Activated naive CD4-positive, alpha-beta T cell treated with anti-CD3 and anti-CD28 coated beads, Interleukin-2, amount 50 U/mL, for 16 hours (primary cell): ENCODE measurements around the gene SLC7A7.
"Not testable (repeated sequence)": the region's sequence is repeated elsewhere in the genome, so short reads cannot be mapped to it uniquely, and the experiment has no call there.

Experiments
- DNase-seq: peaks from one replicate; pipeline ENCODE4 v3.0.0-alpha.2; 2020

The SLC7A7 gene

DNA sequence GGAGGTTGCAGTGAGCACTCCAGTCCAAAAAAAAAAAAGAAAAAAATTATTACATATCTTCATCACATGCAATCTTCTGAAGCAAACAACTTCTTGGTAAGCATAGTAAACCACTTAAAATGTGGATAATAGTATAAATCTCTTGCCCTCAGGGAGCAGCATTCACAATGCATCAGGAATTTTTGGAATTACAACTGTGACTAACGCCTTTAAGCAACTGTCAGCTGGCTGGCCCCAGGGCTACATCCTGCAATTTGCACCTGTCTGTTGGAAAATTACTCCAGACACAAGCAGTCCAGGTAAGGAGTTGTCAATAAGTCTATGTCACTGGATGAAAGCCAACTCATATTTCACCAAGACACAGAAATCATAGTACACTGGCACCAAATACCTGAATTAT, 5.5 kb upstream of the SLC7A7 start:
- DNase-seq: no peak

DNA sequence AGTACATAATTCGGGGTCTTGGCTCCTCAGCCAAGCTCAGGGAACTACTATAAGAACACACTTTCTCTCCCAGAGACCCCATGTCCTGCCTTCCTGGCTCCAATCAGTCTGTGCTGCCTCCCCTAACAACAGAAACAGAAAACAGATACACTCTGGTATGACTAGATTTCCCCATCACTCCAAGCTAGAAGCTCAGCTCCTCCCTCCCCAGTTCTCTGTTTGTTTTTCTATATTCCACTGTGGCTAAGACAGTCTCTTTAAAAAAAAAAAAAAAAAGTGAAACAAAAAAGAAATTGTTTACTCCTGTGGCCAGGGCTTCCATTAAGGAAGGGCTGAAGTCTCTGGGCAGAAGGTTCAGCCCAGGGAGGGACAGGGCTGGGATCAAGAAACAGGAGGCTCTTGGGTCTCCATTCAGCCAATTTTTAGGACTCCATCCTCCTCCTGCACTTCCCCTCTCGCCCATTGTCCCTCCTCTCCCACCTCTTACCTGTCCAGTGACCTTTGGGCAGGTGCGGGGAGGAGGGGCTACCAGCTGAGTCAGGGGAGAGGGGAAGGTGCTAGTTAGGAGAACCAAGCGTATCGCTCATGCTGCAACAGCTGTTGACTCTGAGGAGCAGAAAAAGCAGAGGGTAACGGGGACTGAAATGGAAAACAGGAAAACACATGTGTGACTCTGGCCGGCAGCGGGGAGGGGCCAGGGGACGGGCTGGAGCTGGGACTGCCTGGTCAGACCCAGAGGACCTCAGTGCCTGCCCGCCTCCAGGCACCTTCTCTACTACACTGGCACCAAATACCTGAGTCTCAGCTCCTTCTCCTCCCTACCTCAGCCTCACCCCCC, 4.1 kb upstream of the SLC7A7 start:
- DNase-seq: no peak

DNA sequence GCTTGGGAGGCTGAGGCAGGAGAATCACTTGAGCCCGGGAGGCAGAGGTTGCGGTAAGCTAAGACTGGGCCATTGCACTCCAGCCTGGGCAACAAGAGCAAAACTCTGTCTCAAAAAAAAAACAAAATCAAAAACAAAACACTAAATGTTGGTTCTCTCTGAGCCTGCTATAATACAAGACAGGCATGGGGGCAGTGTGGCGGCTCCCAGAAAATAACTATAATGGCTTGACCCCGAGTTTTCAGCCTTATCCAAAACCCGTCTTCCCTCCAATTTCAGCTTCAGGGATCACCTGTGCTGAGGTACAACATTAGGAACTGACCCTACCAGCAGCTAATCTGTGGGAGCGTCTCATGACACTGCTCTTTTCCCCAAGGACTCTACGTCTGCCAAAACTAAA, 862 bp downstream of the SLC7A7 start:
- DNase-seq: no peak

DNA sequence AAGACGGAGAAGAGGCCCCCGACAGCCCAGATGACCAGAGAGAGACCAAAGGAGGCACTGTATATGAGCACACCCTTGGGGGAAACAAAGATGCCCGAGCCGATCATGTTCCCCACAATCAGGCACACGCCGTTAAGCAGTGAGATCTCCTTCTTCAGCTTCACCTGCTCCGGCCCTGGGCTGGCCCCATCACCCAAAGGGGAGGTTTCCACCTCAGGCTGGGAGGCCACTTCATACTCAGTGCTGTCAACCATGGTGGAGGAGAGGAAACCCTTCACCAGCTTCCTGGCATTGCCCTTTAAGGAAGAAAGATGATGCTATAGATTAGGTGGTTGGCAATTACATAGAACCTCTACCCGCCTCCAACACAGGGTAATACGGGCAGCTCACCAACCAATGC, 2.1 kb downstream of the SLC7A7 start:
- no peak for DNase-seq

DNA sequence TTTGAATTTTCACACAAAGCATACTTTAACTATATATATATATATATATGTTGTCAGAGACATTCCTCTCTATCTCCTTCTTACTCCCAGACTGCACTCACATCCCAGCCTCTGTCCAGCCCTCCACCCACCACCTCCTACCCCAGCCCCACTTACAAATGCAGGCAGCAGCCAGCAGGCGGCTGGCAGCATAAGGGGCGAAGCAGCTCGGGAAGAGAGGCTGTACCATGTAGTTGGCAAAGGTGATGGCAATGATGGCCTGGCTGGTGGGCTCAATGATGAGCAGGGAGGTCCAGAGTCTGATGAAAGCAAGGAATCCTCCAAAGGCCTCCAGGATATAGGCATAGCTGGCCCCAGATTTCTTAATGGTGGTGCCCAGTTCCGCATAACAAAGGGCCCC, 2.5 kb downstream of the SLC7A7 start:
- no peak for DNase-seq

DNA sequence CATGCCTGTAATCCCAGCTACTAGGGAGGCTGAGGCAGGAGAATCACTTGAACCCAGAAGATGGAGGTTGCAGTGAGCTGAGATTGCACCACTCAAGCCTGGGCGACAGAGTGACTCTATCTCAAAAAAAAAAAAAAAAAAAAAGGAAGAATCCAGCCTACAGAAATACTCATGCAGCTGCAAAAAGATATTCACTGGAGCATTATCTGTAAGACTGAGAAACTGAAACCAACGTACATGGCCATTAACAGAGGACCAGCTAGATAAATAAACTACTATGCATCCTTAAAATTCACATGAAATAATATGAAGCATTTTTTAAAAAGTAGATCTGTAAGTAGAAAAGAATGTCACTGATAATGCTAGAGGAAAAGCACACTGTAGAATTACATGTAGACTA, 3.5 kb downstream of the SLC7A7 start:
- DNase-seq: no peak

DNA sequence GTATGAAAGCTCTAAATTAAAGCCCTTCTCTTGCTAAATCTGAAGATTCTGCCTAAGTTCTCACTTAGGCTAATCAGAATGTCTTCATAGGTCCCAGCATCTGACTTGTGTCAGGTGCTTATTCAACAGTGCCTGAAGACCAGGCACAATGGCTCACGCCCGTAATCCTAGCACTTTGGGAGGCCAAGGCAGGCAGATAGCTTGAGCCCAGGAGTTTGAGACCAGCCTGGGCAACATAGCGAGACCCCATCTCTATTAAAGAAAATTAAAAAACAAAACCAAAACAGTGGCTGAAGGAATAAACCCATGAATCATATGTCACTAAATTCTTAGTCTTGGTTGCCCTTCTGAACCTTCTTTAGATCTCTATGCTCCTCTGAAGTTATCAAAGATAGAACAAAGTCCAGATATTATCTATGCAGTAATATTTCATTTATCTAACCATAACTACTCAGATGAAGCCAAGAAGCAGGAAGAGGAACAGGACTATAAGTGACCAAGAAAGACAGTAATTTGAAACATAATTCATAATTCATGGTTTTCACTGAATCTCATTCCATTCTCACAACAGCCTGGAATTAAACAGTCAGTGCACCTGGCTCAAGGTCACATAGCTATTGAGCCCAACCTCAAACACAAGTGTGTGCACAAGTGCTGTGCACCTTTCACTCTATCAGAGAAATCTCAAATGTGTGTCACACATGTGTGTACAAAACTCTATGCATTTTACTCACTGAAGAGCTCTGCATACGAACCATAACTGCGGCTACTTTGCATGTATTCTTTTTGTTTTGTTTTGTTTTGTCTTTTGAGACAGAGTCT, 6.6 kb downstream of the SLC7A7 start:
- DNase-seq: no peak

DNA sequence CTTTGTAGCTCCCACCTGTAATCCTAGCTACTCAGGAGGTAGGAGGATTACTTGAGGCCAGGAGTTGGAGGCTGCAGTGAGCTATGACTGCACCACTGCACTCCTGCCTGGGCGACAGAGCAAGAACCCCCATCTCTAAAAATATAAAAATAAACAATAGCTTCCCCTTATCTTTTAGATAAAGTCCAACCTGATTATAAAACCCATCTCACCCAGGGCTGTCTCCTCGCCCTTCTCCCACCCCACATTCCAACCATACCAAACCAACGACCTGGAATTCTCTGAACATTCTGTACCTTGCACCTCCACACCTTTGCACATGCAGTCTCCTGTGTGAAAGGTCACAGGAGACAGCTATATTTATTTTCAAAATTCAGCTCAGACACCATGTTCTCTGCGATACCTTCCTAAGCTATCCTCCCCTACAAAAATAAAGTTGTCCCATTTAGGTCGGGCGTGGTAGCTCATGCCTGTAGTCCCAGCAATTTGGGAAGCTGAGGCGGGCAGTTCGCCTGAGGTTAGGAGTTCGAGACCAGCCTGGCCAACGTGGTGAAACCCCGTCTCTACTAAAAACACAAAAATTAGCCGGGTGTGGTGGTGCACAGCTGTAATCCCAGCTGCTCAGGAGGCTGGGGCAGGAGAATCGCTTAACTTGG, 7.7 kb downstream of the SLC7A7 start:
- DNase-seq: no peak

DNA sequence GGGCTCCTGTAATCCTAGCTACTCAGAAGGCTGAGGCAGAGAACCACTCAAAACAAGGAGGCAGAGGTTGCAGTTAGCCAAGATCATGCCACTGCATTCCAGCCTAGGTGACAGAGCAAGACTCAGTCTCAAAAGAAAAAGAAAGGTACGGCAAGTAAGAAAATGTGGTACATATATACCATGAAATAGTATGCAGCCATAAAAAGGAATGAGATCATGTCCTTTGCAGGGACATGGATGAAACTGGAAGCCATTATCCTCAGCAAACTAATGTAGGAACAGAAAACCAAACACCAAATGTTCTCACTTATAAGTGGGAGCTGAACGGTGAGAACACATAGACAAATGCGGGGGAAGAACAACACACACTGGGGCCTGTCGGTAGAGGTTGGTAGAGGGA, 10.0 kb downstream of the SLC7A7 start:
- not testable (repeated sequence) for DNase-seq

DNA sequence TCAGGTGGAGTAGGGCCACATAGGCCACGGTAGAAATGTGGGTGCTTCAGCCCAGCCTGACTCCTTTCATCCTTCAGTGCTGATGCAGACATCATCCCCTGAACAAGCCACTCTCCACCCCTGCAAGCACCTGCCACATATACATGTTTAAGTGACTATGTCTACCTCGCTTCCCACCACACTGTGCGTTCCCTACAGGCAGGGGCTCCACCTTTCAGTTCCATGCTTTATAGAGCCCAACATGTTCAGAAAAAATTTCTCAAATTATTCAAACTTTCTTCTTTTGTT, 11.6 kb downstream of the SLC7A7 start:
- DNase-seq: no peak

DNA sequence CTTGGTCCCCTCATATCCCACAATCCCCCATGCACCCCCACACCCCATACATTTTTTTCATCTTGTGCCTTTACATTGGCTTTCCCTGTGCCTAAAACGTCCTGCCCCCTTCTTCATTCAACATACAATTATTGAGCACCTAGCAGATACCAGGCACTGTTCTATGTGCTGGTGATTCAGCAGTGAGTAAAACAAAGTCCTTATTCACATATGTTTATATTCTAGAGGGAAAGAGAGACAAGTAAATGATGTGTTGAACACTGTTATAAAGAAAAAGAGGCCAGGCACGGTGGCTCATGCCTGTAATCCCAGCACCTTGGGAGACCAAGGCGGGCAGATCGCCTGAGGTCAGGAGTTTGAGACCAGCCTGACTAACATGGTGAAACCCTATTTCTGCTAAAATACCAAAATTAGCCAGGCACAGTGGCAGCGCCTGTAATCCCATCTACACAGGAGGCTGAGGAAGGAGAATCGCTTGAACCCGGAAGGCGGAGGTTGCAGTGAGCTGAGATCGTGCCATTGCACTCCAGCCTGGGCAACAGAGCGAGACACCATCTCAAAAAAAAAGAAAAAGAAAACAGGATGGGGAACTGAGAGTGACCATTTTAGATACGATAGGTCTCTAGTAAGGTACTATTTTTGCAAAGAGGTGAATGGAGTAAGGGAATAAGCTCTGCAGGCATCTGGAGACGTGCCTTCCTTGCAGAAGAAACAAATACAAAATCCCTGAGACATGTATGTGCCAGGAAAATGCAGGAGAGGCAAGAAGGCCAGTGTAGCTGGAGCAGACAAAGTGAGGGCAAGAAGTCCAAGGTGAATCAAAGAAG, 12.2 kb downstream of the SLC7A7 start:
- no peak for DNase-seq

DNA sequence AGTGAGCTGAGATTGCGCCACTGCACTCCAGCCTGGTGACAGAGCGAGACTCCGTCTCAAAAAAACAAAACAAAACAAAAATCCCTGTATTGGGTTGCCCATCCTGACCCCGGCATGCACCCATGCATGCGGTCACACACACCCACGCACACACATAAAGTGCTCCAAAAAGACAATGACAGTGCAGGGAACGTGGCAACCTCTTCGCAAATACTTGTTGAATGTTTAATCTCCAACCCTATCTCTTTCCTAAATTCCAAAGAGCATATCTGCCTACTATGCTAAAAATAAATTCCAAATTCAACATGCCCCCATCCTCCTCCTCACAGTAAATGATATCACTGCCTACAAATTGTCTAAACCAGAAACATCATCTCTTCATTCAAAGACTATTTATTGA, 13.5 kb downstream of the SLC7A7 start:
- DNase-seq: no peak

DNA sequence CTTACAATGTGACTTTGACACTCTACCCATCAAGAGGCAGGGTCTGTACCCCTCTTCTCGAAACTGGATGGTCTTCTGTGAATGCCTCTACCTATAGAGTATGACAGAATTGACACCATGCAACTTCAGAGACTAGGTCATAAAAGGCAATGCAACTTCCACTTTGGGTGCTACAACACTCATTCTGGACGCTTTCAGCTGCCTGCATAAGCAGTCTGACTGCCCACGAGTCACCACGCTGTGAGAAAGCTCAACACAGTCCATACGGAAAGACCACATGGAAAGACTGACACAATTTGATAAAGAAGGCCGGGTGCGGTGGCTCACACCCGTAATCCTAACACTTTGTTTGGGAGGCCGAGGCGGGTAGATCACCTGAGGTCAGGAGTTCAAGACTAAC, 14.9 kb downstream of the SLC7A7 start:
- DNase-seq: no peak

DNA sequence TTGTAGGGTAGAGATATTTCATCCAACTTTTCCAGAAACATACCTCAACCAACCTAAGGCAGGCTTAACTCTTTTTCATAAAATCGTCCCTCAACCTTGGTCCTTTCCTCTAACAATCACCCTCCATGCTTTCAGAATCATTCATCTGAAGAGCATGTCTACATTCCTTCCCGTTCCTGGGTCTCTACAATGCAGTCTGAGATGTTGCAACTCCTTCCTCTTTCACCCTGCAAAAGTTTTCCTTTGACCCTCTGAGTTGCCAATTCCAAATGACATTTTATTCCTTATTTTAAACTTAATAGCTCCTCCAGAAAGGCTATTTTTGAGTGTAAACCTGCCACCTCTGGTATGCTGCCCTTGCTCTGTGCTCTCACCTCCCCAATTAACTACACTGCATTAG, 16.7 kb downstream of the SLC7A7 start:
- no peak for DNase-seq

DNA sequence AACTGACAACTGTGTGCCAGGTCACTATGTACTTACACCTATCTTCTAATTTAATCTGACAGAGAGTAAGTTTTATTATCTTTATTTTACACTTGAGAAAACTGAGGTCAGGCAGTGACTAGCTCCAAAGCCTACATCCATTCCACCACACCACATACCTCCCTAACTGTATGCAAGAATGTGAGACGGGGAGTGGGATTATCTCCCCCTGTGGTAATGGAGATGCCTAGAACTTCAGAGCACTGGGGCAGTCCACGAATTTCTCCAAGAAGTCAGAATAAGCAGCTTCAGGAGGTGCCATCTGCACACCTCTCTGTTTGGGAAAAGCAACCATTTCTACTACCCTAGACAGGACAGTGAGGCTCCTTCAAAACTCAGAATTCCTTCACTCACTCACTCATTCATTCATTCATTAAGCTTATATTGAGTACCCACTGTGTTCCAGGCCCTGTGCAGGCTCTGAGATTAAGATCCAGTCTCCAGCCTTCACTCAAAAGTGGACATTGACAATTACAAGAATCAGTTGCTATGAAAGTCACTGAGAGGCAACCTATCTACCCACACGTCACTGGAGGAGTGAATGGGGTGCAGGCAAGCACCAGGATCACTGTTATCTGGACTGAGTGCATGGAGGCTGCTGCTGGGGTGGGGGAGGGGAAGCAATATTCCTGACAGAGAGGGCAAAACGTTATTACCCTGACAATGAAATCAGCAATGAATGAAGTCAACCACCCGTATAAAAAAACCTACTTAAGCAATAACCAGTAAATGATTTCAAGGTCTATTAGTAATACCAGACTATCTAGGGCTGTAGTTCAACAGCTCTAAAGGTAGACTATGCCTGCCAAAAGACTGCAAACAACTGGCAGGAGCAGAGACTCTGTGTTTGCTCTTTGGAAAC, 18.0 kb downstream of the SLC7A7 start:
- no peak for DNase-seq

DNA sequence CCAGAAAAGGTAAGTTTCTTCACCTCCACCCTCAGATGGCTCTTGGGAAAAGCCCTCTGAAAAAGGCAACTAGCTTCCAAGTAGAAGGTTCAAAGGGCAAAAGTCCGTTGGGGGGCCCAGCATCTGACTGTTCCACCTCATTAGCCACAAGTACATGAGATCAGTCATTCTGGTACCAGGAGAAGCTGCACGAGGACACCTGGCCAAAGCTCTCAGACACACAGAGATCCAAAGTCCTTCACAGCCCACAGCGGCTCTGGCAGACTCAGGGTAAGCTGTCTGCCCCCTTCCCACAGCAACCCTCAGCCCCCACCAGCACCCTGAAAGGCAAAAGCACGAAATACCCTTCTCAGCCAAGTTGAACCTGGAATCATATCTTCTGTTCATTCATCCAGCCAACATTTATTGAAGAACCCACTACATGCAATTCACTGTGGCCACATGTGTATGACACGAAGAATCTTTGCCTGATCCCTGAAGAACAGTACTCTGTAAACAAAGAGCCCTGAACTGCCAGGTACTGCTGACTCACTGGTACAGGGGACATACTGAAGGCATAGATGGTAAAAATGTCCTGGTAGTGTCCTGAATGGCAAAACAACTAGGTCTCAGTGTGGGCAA, 19.0 kb downstream of the SLC7A7 start:
- DNase-seq: no peak

DNA sequence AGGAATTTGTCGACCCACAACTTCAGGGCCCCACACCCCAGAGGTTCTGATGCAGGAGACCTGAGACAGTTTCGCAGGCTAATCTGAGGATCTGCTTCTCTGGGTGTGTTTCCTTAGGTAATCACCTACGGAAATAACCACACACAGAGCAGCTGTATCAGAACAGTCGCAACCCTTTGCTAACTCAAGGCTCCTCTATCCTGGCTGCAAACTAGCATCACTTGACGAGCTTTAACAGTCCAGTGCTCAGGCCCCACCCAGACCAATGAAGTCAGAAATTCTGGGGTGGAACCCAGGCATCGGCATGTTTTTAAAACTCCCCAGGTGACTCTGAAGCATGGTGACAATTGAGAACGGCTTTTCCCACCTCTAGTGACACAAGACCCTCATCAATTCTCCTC, 20.7 kb downstream of the SLC7A7 start:
- DNase-seq: no peak

DNA sequence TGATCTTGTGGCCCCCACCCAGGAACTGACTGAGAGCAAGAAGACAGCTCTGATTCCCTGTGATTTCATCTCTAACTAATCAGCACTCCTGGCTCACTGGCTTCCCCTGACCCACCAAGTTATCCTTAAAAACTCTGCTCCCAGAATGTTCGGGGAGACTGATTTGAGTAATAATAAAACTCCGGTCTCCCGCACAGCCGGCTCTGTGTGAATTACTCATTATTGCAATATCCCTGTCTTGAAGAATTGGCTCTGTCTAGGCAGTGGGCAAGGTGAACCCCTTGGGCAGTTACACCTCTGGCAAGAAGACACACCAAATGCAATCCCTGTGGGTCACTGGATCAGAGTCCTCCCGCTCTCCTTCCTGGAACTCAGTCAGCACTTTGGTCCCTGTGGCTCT, 21.3 kb downstream of the SLC7A7 start:
- no peak for DNase-seq

DNA sequence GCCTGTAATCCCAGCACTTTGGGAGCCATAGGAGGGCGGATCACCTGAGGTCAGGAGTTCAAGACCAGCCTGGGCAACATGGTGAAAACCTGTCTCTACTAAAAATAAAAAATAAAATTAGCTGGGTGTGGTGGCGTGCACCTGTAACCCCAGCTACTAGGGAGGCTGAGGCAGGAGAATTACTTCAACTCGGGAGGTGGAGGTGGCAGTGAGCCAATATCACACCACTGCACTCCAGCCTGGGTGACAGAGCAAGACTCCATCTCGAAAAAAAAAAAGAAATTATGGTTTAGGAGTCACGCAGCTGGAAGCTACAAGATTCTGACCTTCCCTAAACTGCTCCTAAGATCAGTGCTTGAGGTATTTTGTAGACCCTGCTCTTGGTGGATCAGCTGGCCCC, 21.7 kb downstream of the SLC7A7 start:
- not testable (repeated sequence) for DNase-seq

DNA sequence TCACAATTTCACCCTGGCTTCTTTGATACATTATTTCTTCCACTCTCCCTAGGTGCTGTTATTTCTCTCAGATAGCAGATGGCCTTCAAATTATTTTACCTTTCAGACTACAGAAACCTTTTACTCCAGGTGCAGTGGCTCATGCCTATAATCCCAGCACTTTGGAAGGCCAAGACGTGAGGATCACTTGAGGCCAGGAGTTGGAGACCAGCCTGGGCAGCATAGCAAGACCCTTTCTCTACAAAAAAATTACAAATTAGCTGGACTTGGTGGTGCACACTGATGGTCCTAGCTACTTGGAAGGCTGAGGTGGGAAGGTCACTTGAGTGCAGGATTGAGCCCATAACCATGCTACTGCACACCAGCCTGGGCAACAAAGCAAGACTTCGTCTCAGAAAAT, 23.1 kb downstream of the SLC7A7 start:
- no peak for DNase-seq

DNA sequence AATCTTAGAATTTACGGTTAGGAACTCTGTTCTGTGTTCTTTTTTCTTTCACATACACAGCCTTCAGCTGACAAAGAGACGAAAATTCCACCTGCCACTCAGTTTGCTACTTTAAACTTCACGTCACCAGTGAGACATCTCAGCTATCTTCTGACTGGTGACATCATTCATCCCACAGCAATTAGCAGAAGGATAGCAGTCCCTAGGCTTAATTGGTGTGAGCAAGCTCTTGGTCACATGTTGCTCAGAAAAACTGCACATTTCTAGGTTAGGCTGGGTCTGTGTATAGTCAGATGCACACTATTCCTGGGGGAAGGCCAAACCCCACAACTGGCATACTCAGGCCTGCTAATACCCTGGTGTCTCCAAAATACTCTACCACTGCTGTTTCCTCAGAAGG, 23.9 kb downstream of the SLC7A7 start:
- no peak for DNase-seq

DNA sequence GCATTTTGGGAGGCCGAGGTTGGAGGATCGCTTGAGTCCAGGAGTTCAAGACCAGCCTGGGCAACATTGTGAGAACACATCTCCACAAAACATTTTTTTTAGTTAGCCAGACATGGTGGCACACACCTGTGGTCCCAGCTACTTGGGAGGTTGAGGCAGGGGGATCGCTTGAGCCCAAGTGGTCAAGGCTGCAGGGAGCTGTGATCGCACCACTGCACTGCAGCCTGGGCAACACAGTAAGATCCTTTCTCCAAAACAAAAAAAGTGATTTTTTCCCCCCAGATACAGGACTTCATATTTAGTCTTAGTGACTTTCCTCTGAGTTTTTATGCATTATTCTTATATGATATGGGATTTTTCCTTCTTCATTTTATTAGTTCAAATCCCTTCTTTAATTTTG, 28.6 kb downstream of the SLC7A7 start:
- no peak for DNase-seq
